H1 (cell line): ENCODE results near the gene GSG1L. TPM values are rescaled to one million over a fixed set of nuclear protein-coding genes. Genes with fewer than 3 reads are reported as not detected.

ENCODE experiments used
- CTCF ChIA-PET: fragments of 300-600 bp; sonication (Branson Sonifier 250); formaldehyde crosslinking; loops from one replicate; lab custom pipeline; 2021; ENCODE audit not compliant: partially characterized antibody; lab: Charles Lee
- POLR2A ChIA-PET: fragments of 300-600 bp; sonication (Branson Sonifier 250); formaldehyde crosslinking; loops from one replicate; lab custom pipeline; 2021; ENCODE audit warnings: inconsistent platforms; ENCODE audit not compliant: partially characterized antibody; lab: Charles Lee
- DNase-seq, 2 experiments: peaks; one replicate each; pipeline versions ENCODE4 v3.0.0 to v3.0.0-alpha.2; 2010 to 2022; ENCODE audit warnings: low spot score in 2 of 2, low read depth in 1 of 2, mixed read lengths in 1 of 2
- FAIRE-seq: peaks from 2 replicates; lab custom pipeline; 2011; peaks lifted over from hg19 to GRCh38; lab: Jason Lieb, UNC
- H2AFZ ChIP-seq: 2 replicates; pipeline ENCODE4 v1.8.1; 2012; ENCODE audit warnings: low read length, inconsistent platforms
- H2AK5ac ChIP-seq: 2 replicates; pipeline ENCODE4 v1.6.1; 2013; ENCODE audit warnings: low read depth, low read length
- H2BK120ac ChIP-seq: replicated peaks from 2 replicates; pipeline ENCODE3; 2013; ENCODE audit warnings: low read depth, low read length, inconsistent platforms
- H2BK12ac ChIP-seq: 2 replicates; pipeline ENCODE4 v1.6.1; 2013; ENCODE audit warnings: low read depth, low read length
- H2BK15ac ChIP-seq: 2 replicates; pipeline ENCODE4 v1.6.1; 2013; ENCODE audit warnings: low read length
- H2BK20ac ChIP-seq: 2 replicates; pipeline ENCODE4 v1.6.1; 2013; ENCODE audit warnings: low read length
- H2BK5ac ChIP-seq: 2 replicates; pipeline ENCODE4 v1.6.1; 2013; ENCODE audit warnings: low read depth, low read length
- H3K14ac ChIP-seq: 2 replicates; pipeline ENCODE4 v1.6.1; 2013; ENCODE audit warnings: inconsistent platforms; ENCODE audit not compliant: insufficient read length
- H3K18ac ChIP-seq: 2 replicates; pipeline ENCODE4 v1.6.1; 2013; ENCODE audit warnings: low read length; ENCODE audit errors: extremely low read depth
- H3K23ac ChIP-seq: 2 replicates; pipeline ENCODE4 v1.6.1; 2013; ENCODE audit warnings: inconsistent platforms; ENCODE audit not compliant: insufficient read length
- H3K23me2 ChIP-seq: 2 replicates; pipeline ENCODE4 v1.6.1; 2013; ENCODE audit warnings: low read depth, low read length
- H3K27ac ChIP-seq: 2 replicates; pipeline ENCODE4 v1.6.1; 2011; ENCODE audit warnings: low read depth, low read length, inconsistent platforms
- H3K27me3 ChIP-seq, 4 experiments: replicated peaks in 1 of 4; 1 replicate in 1 of 4; 2 replicates in 3 of 4; pipeline versions ENCODE4 v1.6.1 to v1.8.1; 2011 to 2013; ENCODE audit warnings: low read length in 3 of 4, mild to moderate bottlenecking in 3 of 4, inconsistent platforms in 2 of 4, mixed read lengths in 2 of 4, moderate library complexity in 1 of 4; ENCODE audit not compliant: control insufficient read depth in 3 of 4, insufficient read depth in 3 of 4; ENCODE audit errors: extremely low read depth in 1 of 4
- H3K36me3 ChIP-seq, 4 experiments: 2 replicates each; pipeline versions ENCODE4 v1.6.1 to v1.8.1; 2011 to 2013; ENCODE audit warnings: mild to moderate bottlenecking in 4 of 4, low read length in 3 of 4, moderate library complexity in 2 of 4, control low read depth in 1 of 4, inconsistent platforms in 1 of 4; ENCODE audit not compliant: insufficient read depth in 4 of 4, control insufficient read depth in 2 of 4
- H3K4ac ChIP-seq: replicated peaks from 2 replicates; pipeline ENCODE3; 2013; ENCODE audit warnings: low read length, low read depth, mixed read lengths, inconsistent platforms; ENCODE audit not compliant: insufficient read length
- H3K4me1 ChIP-seq, 4 experiments: replicated peaks in 1 of 4; 1 replicate in 1 of 4; 2 replicates in 3 of 4; pipeline versions ENCODE4 v1.6.1 to v1.8.1; 2011 to 2013; ENCODE audit warnings: low read length in 3 of 4, inconsistent platforms in 2 of 4, mixed read lengths in 1 of 4; ENCODE audit not compliant: insufficient read depth in 4 of 4, control insufficient read depth in 3 of 4
- H3K4me2 ChIP-seq, 2 experiments: 2 replicates each; pipeline versions ENCODE4 v1.6.1 to v1.8.1; 2011 to 2013; ENCODE audit warnings: low read depth in 2 of 2, low read length in 2 of 2, control low read depth in 1 of 2, inconsistent platforms in 1 of 2, mild to moderate bottlenecking in 1 of 2; ENCODE audit not compliant: insufficient read depth in 1 of 2
- H3K4me3 ChIP-seq, 4 experiments: fragments of 200-600, 300-600 bp in 1 of 4; sonication (generic), shearing (Covaris generic), sonication (Bioruptor Twin) in 1 of 4; 2 replicates each; pipeline versions ENCODE4 v1.5.1 to v1.8.1; 2011 to 2016; ENCODE audit warnings: low read length in 4 of 4, low read depth in 3 of 4, control low read depth in 2 of 4, inconsistent platforms in 2 of 4, mild to moderate bottlenecking in 2 of 4, mixed read lengths in 1 of 4, moderate library complexity in 1 of 4; ENCODE audit not compliant: insufficient read depth in 2 of 4; ENCODE audit errors: extremely low read depth in 1 of 4
- H3K56ac ChIP-seq: replicated peaks from 2 replicates; pipeline ENCODE3; 2013; ENCODE audit warnings: low read depth, mild to moderate bottlenecking, mixed read lengths, low read length, inconsistent platforms; ENCODE audit not compliant: insufficient read length
- H3K79me1 ChIP-seq: 2 replicates; pipeline ENCODE4 v1.6.1; 2013; ENCODE audit warnings: low read depth, low read length, control low read depth
- H3K79me2 ChIP-seq, 2 experiments: 2 replicates each; pipeline versions ENCODE4 v1.6.1 to v1.8.1; 2012 to 2013; ENCODE audit warnings: low read length in 2 of 2, mild to moderate bottlenecking in 2 of 2, inconsistent platforms in 1 of 2; ENCODE audit not compliant: insufficient read depth in 2 of 2, control insufficient read depth in 1 of 2
- H3K9ac ChIP-seq, 4 experiments: replicated peaks in 1 of 4; 1 replicate in 1 of 4; 2 replicates in 3 of 4; pipeline versions ENCODE4 v1.6.1 to v1.8.1; 2011 to 2013; ENCODE audit warnings: low read depth in 3 of 4, low read length in 3 of 4, control low read depth in 2 of 4, mild to moderate bottlenecking in 2 of 4, moderate library complexity in 2 of 4, inconsistent platforms in 1 of 4; ENCODE audit errors: extremely low read depth in 1 of 4
- H3K9me3 ChIP-seq, 2 experiments: 2 replicates each; pipeline versions ENCODE4 v1.6.1 to v1.8.1; 2012 to 2013; ENCODE audit warnings: mild to moderate bottlenecking in 2 of 2, moderate library complexity in 2 of 2, control low read depth in 1 of 2, inconsistent platforms in 1 of 2, low read depth in 1 of 2, low read length in 1 of 2, mixed read lengths in 1 of 2; ENCODE audit not compliant: insufficient read depth in 2 of 2
- H4K20me1 ChIP-seq, 2 experiments: replicated peaks in 1 of 2; 2 replicates each; pipeline versions ENCODE3 to v1.8.1; 2011 to 2013; ENCODE audit warnings: inconsistent platforms in 2 of 2, low read length in 2 of 2, mild to moderate bottlenecking in 1 of 2; ENCODE audit not compliant: insufficient read depth in 2 of 2, control insufficient read depth in 1 of 2
- H4K5ac ChIP-seq: 2 replicates; pipeline ENCODE4 v1.6.1; 2013; ENCODE audit warnings: low read length, low read depth, mixed read lengths, inconsistent platforms; ENCODE audit not compliant: insufficient read length
- H4K8ac ChIP-seq: 2 replicates; pipeline ENCODE4 v1.8.0; 2013; ENCODE audit warnings: mild to moderate bottlenecking, moderate library complexity, low read length, inconsistent platforms; ENCODE audit not compliant: insufficient read depth; ENCODE audit errors: extremely low read depth
- H4K91ac ChIP-seq: replicated peaks from 2 replicates; pipeline ENCODE3; 2013; ENCODE audit warnings: low read length, mixed read lengths, inconsistent platforms; ENCODE audit not compliant: insufficient read length
- BCL11A ChIP-seq, 2 experiments: IDR thresholded peaks; one replicate each; pipeline ENCODE4 v1.6.1; 2011; ENCODE audit warnings: low read depth in 2 of 2, low read length in 2 of 2, mild to moderate bottlenecking in 2 of 2
- CBX8 ChIP-seq: fragments of 300-800, 300-1000 bp; sonication (generic); IDR thresholded peaks from 2 replicates; pipeline ENCODE4 v1.7.1; 2016; ENCODE audit warnings: low read depth, low read length, borderline replicate concordance
- CTBP2 ChIP-seq: IDR thresholded peaks from 2 replicates; pipeline ENCODE4 v1.7.0; 2011; ENCODE audit warnings: borderline replicate concordance, mild to moderate bottlenecking, moderate library complexity, mixed read lengths, low read length; ENCODE audit not compliant: insufficient read depth, insufficient read length
- GTF2F1 ChIP-seq: IDR thresholded peaks from 2 replicates; pipeline ENCODE4 v1.6.1; 2012; ENCODE audit warnings: low read depth, low read length, improper control_type of control experiment, borderline replicate concordance
- HDAC2 ChIP-seq, 2 experiments: fragments of 300-600 bp in 1 of 2; sonication (generic) in 1 of 2; IDR thresholded peaks; 2 replicates each; pipeline ENCODE4 v1.6.1; 2011 to 2012; ENCODE audit warnings: low read depth in 2 of 2, low read length in 2 of 2, mild to moderate bottlenecking in 2 of 2, moderate library complexity in 2 of 2, borderline replicate concordance in 1 of 2, inconsistent platforms in 1 of 2
- KDM5A ChIP-seq: fragments of 200-600 bp; IDR thresholded peaks from 2 replicates; pipeline ENCODE4 v1.7.1; 2012; ENCODE audit warnings: mild to moderate bottlenecking, low read length, inconsistent platforms, mixed read lengths
- NANOG ChIP-seq: IDR thresholded peaks from 2 replicates; pipeline ENCODE4 v1.6.1; 2011; ENCODE audit warnings: low read length, low read depth, mild to moderate bottlenecking, inconsistent platforms; ENCODE audit not compliant: insufficient read depth, poor library complexity, severe bottlenecking
- RAD21 ChIP-seq, 2 experiments: IDR thresholded peaks in 1 of 2; conservative IDR thresholded peaks in 1 of 2; 2 replicates each; pipeline ENCODE4 v1.6.1; 2011; ENCODE audit warnings: low read depth in 2 of 2, low read length in 2 of 2, improper control_type of control experiment in 1 of 2, inconsistent platforms in 1 of 2, mild to moderate bottlenecking in 1 of 2, moderate library complexity in 1 of 2
- SIRT6 ChIP-seq: IDR thresholded peaks from one replicate; pipeline ENCODE4 v1.7.1; 2012; ENCODE audit warnings: low read length, inconsistent platforms
- USF2 ChIP-seq: IDR thresholded peaks from 2 replicates; pipeline ENCODE4 v1.6.1; 2011; ENCODE audit warnings: low read length, improper control_type of control experiment
- WGBS, 2 experiments: shearing (Covaris generic) in 1 of 2; methylation state at CpG; one replicate each; pipeline versions ENCODE4 v1.1.6 to v1.1.7; 2013 to 2015; ENCODE audit warnings: low lambda C conversion rate in 2 of 2, mixed read lengths in 2 of 2, inconsistent platforms in 1 of 2, low coverage in 1 of 2, missing lambda C conversion rate in 1 of 2; ENCODE audit not compliant: insufficient replicate concordance in 2 of 2, insufficient coverage in 1 of 2, insufficient read length in 1 of 2; ENCODE audit errors: extremely low coverage in 1 of 2, missing lambda C conversion rate in 1 of 2; 5-methylcytosine and 5-hydroxymethylcytosine counted together
- polyA plus RNA-seq, 7 experiments: library from polyadenylated mRNA; depleted of rRNA in 3 of 7; stranded (reverse) in 5 of 7; unstranded in 2 of 7; fragments of >200 nt in 5 of 7; fragments of 200-250 nt in 2 of 7; gene quantifications; 1 replicate in 5 of 7; 2 replicates in 1 of 7; 4 replicates in 1 of 7; pipeline versions ENCODE4 v1.2.1 to v1.2.3, GENCODE V29; 2011 to 2013; ENCODE audit warnings: missing spikeins in 2 of 7, mixed read lengths in 2 of 7
- total RNA-seq: library from RNA; stranded (reverse); fragmentation: NEBNext Ultra II Directional; extraction: Animal tissue kit (Norgen Biotek cat#: 25700); gene quantifications from 2 replicates; pipeline ENCODE4 v1.2.1, GENCODE V29; 2021

GSG1L gene
- total and polyA plus RNA-seq, 2 of the 8 experiments (the other 6 are each of a cell fraction or from before 2014, with no cell fraction given) = 0.71 to 1.1 TPM

- Histone ChIP-seq H2AFZ (no peak overlapping the region), H4K91ac (no peak overlapping the region), H3K79me2 (no peaks in the 10 kb centered on the region), H3K23ac (no peak overlapping the region), H2BK15ac (no peak overlapping the region), H4K20me1 (peaks cover 0 to 2% of the 10 kb centered on the region in 2 experiments), H3K27me3 (peaks cover 5 to 12% (median 11%) of the 10 kb centered on the region in 4 experiments), H2BK120ac (no peak overlapping the region), H3K14ac (no peak overlapping the region), H2BK5ac (no peak overlapping the region), H3K18ac (no peak overlapping the region), H2BK20ac (no peak overlapping the region), H3K23me2 (no peaks in the 10 kb centered on the region), H3K4me2 (no peak overlapping the region), H3K4me3 (no peak overlapping the region), H3K27ac (no peak overlapping the region), H4K8ac (no peak overlapping the region), H3K9me3 (no peaks in the 10 kb centered on the region), H2AK5ac (no peak overlapping the region), H3K79me1 (no peaks in the 10 kb centered on the region), H4K5ac (no peak overlapping the region), H2BK12ac (no peak overlapping the region), H3K36me3 (no peaks in the 10 kb centered on the region), H3K4ac (no peak overlapping the region), H3K4me1 (no peaks in the 10 kb centered on the region; a peak in 2 of 7 replicates), H3K9ac (no peak overlapping the region), H3K56ac (no peak overlapping the region)
- ChIA-PET POLR2A (no interaction called here), CTCF (interaction anchor here (1.0 to 7.4 kb wide), 4 partner anchors 22 to 428 kb away, joined by 3 to 77 read pairs (median 9); no protein-coding TSS in a partner anchor)
- 90% methylated on average over 7 of the region's 7 CpGs; no CpG with 5 or more reads in 1 of the 2 experiments for WGBS, 2 experiments
- FAIRE-seq (no peak), DNase-seq (no peak)
- TF ChIP-seq CBX8 = no peak
- TF ChIP-seq SIRT6 = no peak
- no peak for TF ChIP-seq KDM5A
- TF ChIP-seq RAD21 (IDR thresholded peaks at IDR 0.05 in 1 of 2, conservative IDR thresholded peaks at IDR 0.05 in 1 of 2; ENCODE audit: low read depth in 2 of 2, low read length in 2 of 2) = no peak
- no peak for TF ChIP-seq BCL11A (IDR thresholded peaks at IDR 0.05; ENCODE audit: low read depth in 2 of 2, low read length in 2 of 2)
- no peak for TF ChIP-seq USF2
- TF ChIP-seq GTF2F1 = no peak
- TF ChIP-seq CTBP2 = no peak
- TF ChIP-seq NANOG = no peak
- no peak for TF ChIP-seq HDAC2 (IDR thresholded peaks at IDR 0.05; ENCODE audit: borderline replicate concordance in 1 of 2, low read depth in 2 of 2, low read length in 2 of 2)
Measured at GRCh38 chr16:28068976-28069375, 5.5 kb upstream of the GSG1L start.
